GM23338 (cell line): ENCODE results near the gene SH2D3C. TPM values are rescaled to one million over a fixed set of nuclear protein-coding genes. Genes with fewer than 3 reads are reported as not detected.

Experiments used
- ATAC-seq: fragments of 200-7000 bp; cut with Tn5 transposase; 3 replicates; pipeline ENCODE4 v1.9.1; 2020
- DNase-seq: peaks from one replicate; pipeline ENCODE4 v3.0.0-alpha.2; 2015; ENCODE audit warnings: low spot score
- H2AFZ ChIP-seq: fragments of 200-600 bp; sonication (generic); 2 replicates; pipeline ENCODE4 v1.8.0; 2016; ENCODE audit warnings: antibody characterized with exemption, mild to moderate bottlenecking, moderate library complexity
- H3F3A ChIP-seq: fragments of 200-600 bp; sonication (generic); replicated peaks from 2 replicates; pipeline ENCODE4 v1.8.0; 2017; ENCODE audit warnings: antibody characterized with exemption, mixed run types, low read depth
- H3K27ac ChIP-seq: fragments of 200-600 bp; sonication (generic); 2 replicates; pipeline ENCODE4 v1.6.1; 2016; ENCODE audit warnings: low read depth
- H3K27me3 ChIP-seq: fragments of 200-600 bp; sonication (generic); 2 replicates; pipeline ENCODE4 v1.8.0; 2016; ENCODE audit warnings: mild to moderate bottlenecking, mixed run types, moderate library complexity; ENCODE audit not compliant: insufficient read depth
- H3K36me3 ChIP-seq: fragments of 200-600 bp; sonication (generic); 2 replicates; pipeline ENCODE4 v1.8.0; 2016; ENCODE audit warnings: mild to moderate bottlenecking; ENCODE audit not compliant: insufficient read depth
- H3K4me1 ChIP-seq: fragments of 200-600 bp; sonication (generic); 2 replicates; pipeline ENCODE4 v1.8.0; 2016; ENCODE audit warnings: mild to moderate bottlenecking, moderate library complexity; ENCODE audit not compliant: insufficient read depth
- H3K4me2 ChIP-seq: fragments of 200-600 bp; sonication (generic); 2 replicates; pipeline ENCODE4 v1.7.1; 2017; ENCODE audit warnings: mixed run types
- H3K4me3 ChIP-seq: fragments of 200-600 bp; sonication (generic); 2 replicates; pipeline ENCODE4 v1.6.1; 2016; ENCODE audit warnings: mixed run types
- H3K79me2 ChIP-seq: fragments of 200-600 bp; sonication (generic); replicated peaks from 2 replicates; pipeline ENCODE4 v1.8.0; 2017; ENCODE audit warnings: mild to moderate bottlenecking; ENCODE audit not compliant: insufficient read depth
- H3K9me2 ChIP-seq: fragments of 200-600 bp; sonication (generic); 2 replicates; pipeline ENCODE4 v1.8.0; 2017; ENCODE audit not compliant: insufficient read depth
- H4K20me1 ChIP-seq: fragments of 200-600 bp; sonication (generic); replicated peaks from 2 replicates; pipeline ENCODE4 v1.8.0; 2017; ENCODE audit warnings: mild to moderate bottlenecking; ENCODE audit not compliant: insufficient read depth
- H3K27ac Mint-ChIP-seq: 2 replicates; pipeline ENCODE4 v1.8.0; 2020; ENCODE audit warnings: inconsistent platforms, mild to moderate bottlenecking, moderate library complexity, mixed read lengths
- H3K27me3 Mint-ChIP-seq: 3 replicates; pipeline ENCODE4 v1.8.0; 2022; ENCODE audit warnings: low read depth, mild to moderate bottlenecking, moderate library complexity, mixed read lengths, inconsistent platforms; ENCODE audit not compliant: insufficient read depth, poor library complexity
- H3K36me3 Mint-ChIP-seq: 3 replicates; pipeline ENCODE4 v1.8.0; 2021; ENCODE audit warnings: low read depth, mild to moderate bottlenecking, inconsistent platforms, moderate library complexity, mixed read lengths
- H3K4me1 Mint-ChIP-seq: 3 replicates; pipeline ENCODE4 v1.8.0; 2020; ENCODE audit warnings: mild to moderate bottlenecking, inconsistent platforms, mixed read lengths
- H3K4me3 Mint-ChIP-seq: 3 replicates; pipeline ENCODE4 v1.8.0; 2021; ENCODE audit warnings: moderate library complexity, mild to moderate bottlenecking, inconsistent platforms, mixed read lengths
- H3K9me3 Mint-ChIP-seq: 3 replicates; pipeline ENCODE4 v1.8.0; 2020; ENCODE audit warnings: moderate library complexity, mild to moderate bottlenecking, inconsistent platforms, mixed read lengths
- CREB1 ChIP-seq: fragments of 250-450 bp; sonication (Bioruptor Pico); IDR thresholded peaks from 2 replicates; pipeline ENCODE4 v1.5.0; 2020; ENCODE audit warnings: low read depth, mild to moderate bottlenecking, moderate library complexity
- EZH2phosphoT487 ChIP-seq: fragments of 200-600 bp; sonication (generic); IDR thresholded peaks from one replicate; pipeline ENCODE4 v1.8.1; 2018; ENCODE audit warnings: antibody characterized with exemption; ENCODE audit not compliant: unreplicated experiment
- POLR2AphosphoS5 ChIP-seq: IDR thresholded peaks from 2 replicates; pipeline ENCODE4 v1.6.1; 2016; ENCODE audit warnings: antibody characterized with exemption, low read depth
- STAT1 ChIP-seq: IDR thresholded peaks from one replicate; pipeline ENCODE4 v1.6.1; 2016; ENCODE audit warnings: antibody characterized with exemption; ENCODE audit not compliant: unreplicated experiment
- ZNF114 ChIP-seq: fragments of 250-450 bp; sonication (Bioruptor Pico); IDR thresholded peaks from 2 replicates; pipeline ENCODE4 v1.5.0; 2020; ENCODE audit warnings: mild to moderate bottlenecking, moderate library complexity
- ZNF331 ChIP-seq: fragments of 250-450 bp; sonication (Bioruptor Pico); IDR thresholded peaks from 2 replicates; pipeline ENCODE4 v1.5.0; 2020; ENCODE audit warnings: low read depth, mild to moderate bottlenecking, moderate library complexity
- ZNF462 ChIP-seq: fragments of 250-450 bp; sonication (Bioruptor Pico); IDR thresholded peaks from 2 replicates; pipeline ENCODE4 v1.5.0; 2020; ENCODE audit warnings: mild to moderate bottlenecking, moderate library complexity
- polyA plus RNA-seq: library from polyadenylated mRNA; unstranded; fragments of >200 nt; fragmentation: Nextera tagmentation; extraction: Ambion mirVana; gene quantifications from 2 replicates; pipeline ENCODE4 v1.2.1, GENCODE V29; 2016
- total RNA-seq: library from RNA; depleted of rRNA; stranded (reverse); fragments of >200 nt; shearing (Covaris generic); gene quantifications from 2 replicates; pipeline ENCODE4 v1.2.3, GENCODE V29; 2014

Gene SH2D3C
- total and polyA plus RNA-seq, 2 experiments from 2014 or later: 4.2 to 4.5 TPM

- no peak for TF ChIP-seq ZNF462 (CRISPR knock-in tag)
- TF ChIP-seq STAT1: no peak
- TF ChIP-seq EZH2phosphoT487: no peak
- TF ChIP-seq ZNF331 (CRISPR knock-in tag): no peak
- no peak for TF ChIP-seq CREB1 (CRISPR knock-in tag)
These were observed 15.7 kb upstream of the SH2D3C start (continued) for GRCh38 chr9:127794001-127794791.

GRCh38 chr9:127793093-127793708 lies 14.7 kb upstream of the SH2D3C start:
- TF ChIP-seq ZNF114 (CRISPR knock-in tag) (no peak), POLR2AphosphoS5 (peak; percentile 42)
- H3K9me2 ChIP-seq: no peaks in the 10 kb centered on the region
- H3K79me2 ChIP-seq: peaks cover 15% of the 10 kb centered on the region
- peak overlapping the region; percentile 72 for H3K27ac ChIP-seq
- peaks cover 19% of the 10 kb centered on the region for H4K20me1 ChIP-seq
- H3K4me3 ChIP-seq: no peak overlapping the region
- no peak overlapping the region for H2AFZ ChIP-seq
- Mint-ChIP-seq H3K9me3 (no peaks in the 10 kb centered on the region), H3K27me3 (peaks cover 11% of the 10 kb centered on the region), H3K4me3 (no peak overlapping the region), H3K4me1 (peaks cover 5% of the 10 kb centered on the region), H3K27ac (peak overlapping the region; percentile 89; the same call in 1 of the 2 replicates), H3K36me3 (peaks cover 45% of the 10 kb centered on the region)
- H3K4me2 ChIP-seq: no peak overlapping the region
- peaks cover 42% of the 10 kb centered on the region for H3F3A ChIP-seq
- H3K27me3 ChIP-seq: no peaks in the 10 kb centered on the region
- ATAC-seq (peak; percentile 9; the same call in 1 of the 3 replicates), DNase-seq (no peak)
- H3K36me3 ChIP-seq: peaks cover 42% of the 10 kb centered on the region
- H3K4me1 ChIP-seq: no peaks in the 10 kb centered on the region
